GM21737 (cell line): ENCODE measurements around the gene PREX1.
"Not testable (repeated sequence)": the region's sequence is repeated elsewhere in the genome, so short reads cannot be mapped to it uniquely, and the experiment has no call there.

Experiments used
- ATAC-seq: cut with Tn5 transposase; IDR thresholded peaks from one replicate; pipeline ENCODE4 v1.9.1; 2021; ENCODE audit warnings: mild to moderate bottlenecking, moderate library complexity; ENCODE audit not compliant: unreplicated experiment

PREX1 gene

GRCh38 chr20:48758206-48758820 lies 69.5 kb downstream of the PREX1 start:
- ATAC-seq = no peak

GRCh38 chr20:48756774-48757173 lies 71.0 kb downstream of the PREX1 start:
- not testable (repeated sequence) for ATAC-seq

- ATAC-seq = no peak
Measured at GRCh38 chr20:48754292-48754691, 73.5 kb downstream of the PREX1 start.

GRCh38 chr20:48752963-48753362 lies 74.8 kb downstream of the PREX1 start:
- ATAC-seq = no peak

GRCh38 chr20:48751871-48752270 lies 75.9 kb downstream of the PREX1 start:
- no peak for ATAC-seq

- ATAC-seq = no peak
Measured at GRCh38 chr20:48750941-48751635, 76.7 kb downstream of the PREX1 start.

- ATAC-seq = no peak
Measured at GRCh38 chr20:48750376-48750775, 77.4 kb downstream of the PREX1 start.

- ATAC-seq = no peak
Measured at GRCh38 chr20:48749437-48749836, 78.4 kb downstream of the PREX1 start.

- ATAC-seq = no peak
Measured at GRCh38 chr20:48748556-48748955, 79.2 kb downstream of the PREX1 start.

GRCh38 chr20:48747840-48748414 lies 79.9 kb downstream of the PREX1 start:
- ATAC-seq = no peak

- no peak for ATAC-seq
Measured at GRCh38 chr20:48745330-48745729, 82.5 kb downstream of the PREX1 start.

GRCh38 chr20:48744515-48744914 lies 83.3 kb downstream of the PREX1 start:
- ATAC-seq = no peak

GRCh38 chr20:48743807-48744206 lies 84.0 kb downstream of the PREX1 start:
- no peak for ATAC-seq

- no peak for ATAC-seq
Measured at GRCh38 chr20:48742912-48743680, 84.7 kb downstream of the PREX1 start.

GRCh38 chr20:48742233-48742632 lies 85.6 kb downstream of the PREX1 start:
- ATAC-seq = no peak

GRCh38 chr20:48741669-48742068 lies 86.1 kb downstream of the PREX1 start:
- no peak for ATAC-seq

GRCh38 chr20:48740712-48741111 lies 87.1 kb downstream of the PREX1 start:
- no peak for ATAC-seq

- no peak for ATAC-seq
Measured at GRCh38 chr20:48740292-48740649, 87.5 kb downstream of the PREX1 start.

GRCh38 chr20:48739395-48740291 lies 88.2 kb downstream of the PREX1 start:
- no peak for ATAC-seq

GRCh38 chr20:48738399-48739304 lies 89.1 kb downstream of the PREX1 start:
- peak; percentile 61 for ATAC-seq
